Measurements from ENCODE around the gene RC3H2. TPM values are rescaled to one million over a fixed set of nuclear protein-coding genes. Genes with fewer than 3 reads are reported as not detected.

The RC3H2 gene
- total and polyA plus RNA-seq, 2 experiments from 2014 or later: 17.8 to 43.7 TPM

- H3K4me3 ChIP-seq: no peak overlapping the region
- H3K79me2 ChIP-seq: peaks cover 15% of the 10 kb centered on the region
- no peaks in the 10 kb centered on the region for H3K9me2 ChIP-seq (replicated peaks; ENCODE audit: insufficient read depth)
- H3K36me3 ChIP-seq (replicated peaks; ENCODE audit: insufficient read depth, low read depth): no peaks in the 10 kb centered on the region
- no peak overlapping the region for H2AFZ ChIP-seq
- no peaks in the 10 kb centered on the region for H4K20me1 ChIP-seq (ENCODE audit: insufficient read depth, poor library complexity, severe bottlenecking)
- H3K9me3 ChIP-seq (ENCODE audit: low read depth): no peaks in the 10 kb centered on the region
- DNase-seq (ENCODE audit: low spot score): no peak
- peaks cover 12% of the 10 kb centered on the region for H3K4me1 ChIP-seq (ENCODE audit: insufficient read depth)
- TF ChIP-seq EZH2phosphoT487 (IDR thresholded peaks at IDR 0.05; ENCODE audit: low read depth, severe bottlenecking, unreplicated experiment) (no peak), EZH2 (IDR thresholded peaks at IDR 0.05; ENCODE audit: borderline replicate concordance) (no peak)
- TF ChIP-seq, protein P1, sequence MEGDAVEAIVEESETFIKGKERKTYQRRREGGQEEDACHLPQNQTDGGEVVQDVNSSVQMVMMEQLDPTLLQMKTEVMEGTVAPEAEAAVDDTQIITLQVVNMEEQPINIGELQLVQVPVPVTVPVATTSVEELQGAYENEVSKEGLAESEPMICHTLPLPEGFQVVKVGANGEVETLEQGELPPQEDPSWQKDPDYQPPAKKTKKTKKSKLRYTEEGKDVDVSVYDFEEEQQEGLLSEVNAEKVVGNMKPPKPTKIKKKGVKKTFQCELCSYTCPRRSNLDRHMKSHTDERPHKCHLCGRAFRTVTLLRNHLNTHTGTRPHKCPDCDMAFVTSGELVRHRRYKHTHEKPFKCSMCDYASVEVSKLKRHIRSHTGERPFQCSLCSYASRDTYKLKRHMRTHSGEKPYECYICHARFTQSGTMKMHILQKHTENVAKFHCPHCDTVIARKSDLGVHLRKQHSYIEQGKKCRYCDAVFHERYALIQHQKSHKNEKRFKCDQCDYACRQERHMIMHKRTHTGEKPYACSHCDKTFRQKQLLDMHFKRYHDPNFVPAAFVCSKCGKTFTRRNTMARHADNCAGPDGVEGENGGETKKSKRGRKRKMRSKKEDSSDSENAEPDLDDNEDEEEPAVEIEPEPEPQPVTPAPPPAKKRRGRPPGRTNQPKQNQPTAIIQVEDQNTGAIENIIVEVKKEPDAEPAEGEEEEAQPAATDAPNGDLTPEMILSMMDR (IDR thresholded peaks at IDR 0.05; ENCODE audit: poor library complexity): no peak
- peak overlapping the region; percentile 40 for H3K4me2 ChIP-seq
- H3K27me3 ChIP-seq: no peaks in the 10 kb centered on the region
- 74% methylated on average over 9 of the region's 9 CpGs for WGBS (ENCODE audit: low lambda C conversion rate, missing lambda C conversion rate)
- peak overlapping the region; percentile 14 for H3K27ac ChIP-seq
Measured at GRCh38 chr9:122819791-122820489, 85.2 kb downstream of the RC3H2 start.

DNA sequence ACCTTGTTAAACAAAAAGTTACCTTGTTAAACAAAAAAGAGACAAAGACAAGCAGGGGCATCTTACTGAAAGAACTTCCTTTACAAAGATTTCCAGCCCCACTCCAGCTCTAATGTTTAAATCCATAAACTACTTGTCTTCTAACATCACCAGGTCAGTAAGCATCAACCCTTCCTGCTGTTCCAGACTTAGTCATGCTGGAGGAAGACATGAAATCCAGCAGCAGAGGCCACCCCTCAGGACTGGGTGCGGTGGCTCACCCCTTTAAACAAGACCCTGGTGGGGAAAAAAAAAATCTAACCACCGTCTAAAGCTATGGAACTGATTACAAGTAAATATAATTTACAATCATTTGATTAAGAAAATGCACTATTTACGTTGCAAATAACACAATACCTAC lies 85.8 kb downstream of the RC3H2 start:
- H3K4me3 ChIP-seq: no peak overlapping the region
- DNase-seq (ENCODE audit: low spot score): no peak
- H3K27ac ChIP-seq: peak overlapping the region; percentile 14
- H3K4me2 ChIP-seq: peak overlapping the region; percentile 40
- TF ChIP-seq, protein P1 (IDR thresholded peaks at IDR 0.05; ENCODE audit: poor library complexity): no peak
- TF ChIP-seq EZH2phosphoT487 (IDR thresholded peaks at IDR 0.05; ENCODE audit: low read depth, severe bottlenecking, unreplicated experiment) (no peak), EZH2 (IDR thresholded peaks at IDR 0.05; ENCODE audit: borderline replicate concordance) (no peak)
- H3K27me3 ChIP-seq: no peaks in the 10 kb centered on the region
- H3K4me1 ChIP-seq (ENCODE audit: insufficient read depth): peaks cover 12% of the 10 kb centered on the region
- no peaks in the 10 kb centered on the region for H3K9me2 ChIP-seq (replicated peaks; ENCODE audit: insufficient read depth)
- H2AFZ ChIP-seq: no peak overlapping the region
- 45% methylated on average over 3 of the region's 3 CpGs for WGBS (ENCODE audit: low lambda C conversion rate, missing lambda C conversion rate)
- peaks cover 11% of the 10 kb centered on the region for H3K79me2 ChIP-seq
- no peaks in the 10 kb centered on the region for H3K36me3 ChIP-seq (replicated peaks; ENCODE audit: insufficient read depth, low read depth)
- no peaks in the 10 kb centered on the region for H3K9me3 ChIP-seq (ENCODE audit: low read depth)
- no peaks in the 10 kb centered on the region for H4K20me1 ChIP-seq (ENCODE audit: insufficient read depth, poor library complexity, severe bottlenecking)

DNA sequence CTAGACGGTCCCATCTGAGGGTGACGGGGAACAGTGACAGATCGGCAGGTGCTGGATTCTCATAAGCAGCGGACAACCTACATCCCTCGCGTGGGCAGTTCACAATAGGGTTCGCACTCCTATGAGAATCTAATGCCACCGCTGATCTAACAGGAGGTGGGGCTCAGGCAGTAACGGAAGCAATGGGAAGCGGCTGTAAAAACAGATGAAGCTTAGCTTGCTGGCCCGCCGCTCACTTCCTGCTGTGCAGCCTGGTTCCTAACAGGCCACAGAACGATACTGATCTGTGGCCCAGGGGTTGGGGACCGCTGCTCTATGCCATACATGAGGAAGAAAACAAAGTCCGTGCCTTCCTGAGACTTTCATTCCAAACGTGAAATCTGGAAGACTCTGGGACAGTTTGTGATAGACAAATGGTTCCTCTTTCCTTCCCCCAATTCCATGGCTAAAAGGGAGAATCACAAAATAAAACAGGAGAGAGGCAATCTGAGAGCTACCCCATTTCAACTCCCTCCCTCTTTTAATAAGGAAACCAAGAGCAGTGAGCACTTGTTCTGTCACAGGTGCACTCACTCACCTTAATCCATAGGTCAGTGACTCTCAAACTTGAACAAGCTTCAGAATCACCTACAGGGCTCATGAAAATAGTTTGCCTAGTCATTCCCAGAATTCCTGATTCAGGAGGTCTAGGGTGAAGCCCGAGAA lies 88.8 kb downstream of the RC3H2 start:
- no peaks in the 10 kb centered on the region for H3K9me2 ChIP-seq (replicated peaks; ENCODE audit: insufficient read depth)
- H4K20me1 ChIP-seq (ENCODE audit: insufficient read depth, poor library complexity, severe bottlenecking): no peaks in the 10 kb centered on the region
- WGBS (ENCODE audit: low lambda C conversion rate, missing lambda C conversion rate): 95% methylated on average over 17 of the region's 17 CpGs
- H2AFZ ChIP-seq: no peak overlapping the region
- H3K4me1 ChIP-seq (ENCODE audit: insufficient read depth): peaks cover 5% of the 10 kb centered on the region
- no peak for DNase-seq (ENCODE audit: low spot score)
- no peak overlapping the region for H3K4me3 ChIP-seq
- TF ChIP-seq EZH2 (IDR thresholded peaks at IDR 0.05; ENCODE audit: borderline replicate concordance): no peak
- TF ChIP-seq, protein P1 (IDR thresholded peaks at IDR 0.05; ENCODE audit: poor library complexity): no peak
- no peak for TF ChIP-seq EZH2phosphoT487 (IDR thresholded peaks at IDR 0.05; ENCODE audit: low read depth, severe bottlenecking, unreplicated experiment)
- no peaks in the 10 kb centered on the region for H3K36me3 ChIP-seq (replicated peaks; ENCODE audit: insufficient read depth, low read depth)
- H3K79me2 ChIP-seq: peaks cover 6% of the 10 kb centered on the region
- H3K27me3 ChIP-seq: no peaks in the 10 kb centered on the region
- H3K27ac ChIP-seq: no peak overlapping the region
- H3K4me2 ChIP-seq: no peak overlapping the region
- no peaks in the 10 kb centered on the region for H3K9me3 ChIP-seq (ENCODE audit: low read depth)

All from hepatocyte (in vitro differentiated cells).